Nephron progenitor cell (in vitro differentiated cells): ENCODE results near the gene ANKMY1.

Source experiments
- DNase-seq: peaks from one replicate; pipeline ENCODE4 v3.0.0; 2021
- H3K27ac Mint-ChIP-seq: 2 replicates; pipeline ENCODE4 v1.8.0; 2021; ENCODE audit warnings: mild to moderate bottlenecking, moderate library complexity, mixed read lengths
- H3K27me3 Mint-ChIP-seq: 2 replicates; pipeline ENCODE4 v1.8.0; 2021; ENCODE audit warnings: mild to moderate bottlenecking, low read depth, mixed read lengths; ENCODE audit not compliant: poor library complexity
- H3K36me3 Mint-ChIP-seq: 2 replicates; pipeline ENCODE4 v1.8.0; 2021; ENCODE audit warnings: low read depth, mixed read lengths
- H3K4me1 Mint-ChIP-seq: 2 replicates; pipeline ENCODE4 v1.8.0; 2021; ENCODE audit warnings: mixed read lengths
- H3K4me3 Mint-ChIP-seq: 2 replicates; pipeline ENCODE4 v1.8.0; 2021; ENCODE audit warnings: mild to moderate bottlenecking, moderate library complexity, mixed read lengths
- H3K9me3 Mint-ChIP-seq: 2 replicates; pipeline ENCODE4 v1.8.0; 2021; ENCODE audit warnings: mild to moderate bottlenecking, moderate library complexity, mixed read lengths
- TF ChIP-seq, protein P1 (sequence below): fragments of 200-600 bp; sonication (generic); IDR thresholded peaks from 2 replicates; pipeline ENCODE4 v1.5.0; 2021; ENCODE audit warnings: antibody characterized with exemption

Gene ANKMY1

DNA sequence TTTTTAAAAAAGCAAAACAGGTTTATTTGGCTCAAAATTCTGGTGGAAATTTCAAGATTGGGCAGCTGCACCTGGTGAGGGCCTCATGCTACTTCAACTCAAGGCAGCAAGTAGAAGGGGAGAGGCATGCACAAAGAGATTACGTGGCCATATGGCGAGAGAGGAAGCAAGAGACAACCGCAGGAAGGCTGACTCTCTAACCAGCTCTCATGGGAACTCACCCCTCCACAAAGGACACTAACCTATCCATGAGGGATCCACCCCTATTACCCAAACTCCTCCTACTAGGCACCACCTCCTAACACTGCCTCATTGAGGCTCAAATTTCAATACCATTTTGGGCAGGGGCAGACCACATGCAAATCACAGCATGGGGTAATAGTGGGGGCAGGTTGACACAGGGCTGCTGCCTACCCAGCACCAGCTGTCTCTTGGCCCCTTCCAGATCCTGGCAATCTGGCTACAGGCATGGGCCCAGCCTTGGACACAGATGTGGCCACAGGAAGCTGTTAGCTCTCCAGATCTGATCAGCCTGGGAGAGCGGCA is 26.8 kb upstream of the ANKMY1 start:
- Mint-ChIP-seq H3K9me3 (peaks cover 15% of the 10 kb centered on the region), H3K27ac (no peak overlapping the region), H3K4me1 (peaks cover 45% of the 10 kb centered on the region), H3K4me3 (peak overlapping the region; percentile 99), H3K36me3 (peaks cover 39% of the 10 kb centered on the region), H3K27me3 (peaks cover 3% of the 10 kb centered on the region)
- DNase-seq: no peak
- TF ChIP-seq, protein P1, sequence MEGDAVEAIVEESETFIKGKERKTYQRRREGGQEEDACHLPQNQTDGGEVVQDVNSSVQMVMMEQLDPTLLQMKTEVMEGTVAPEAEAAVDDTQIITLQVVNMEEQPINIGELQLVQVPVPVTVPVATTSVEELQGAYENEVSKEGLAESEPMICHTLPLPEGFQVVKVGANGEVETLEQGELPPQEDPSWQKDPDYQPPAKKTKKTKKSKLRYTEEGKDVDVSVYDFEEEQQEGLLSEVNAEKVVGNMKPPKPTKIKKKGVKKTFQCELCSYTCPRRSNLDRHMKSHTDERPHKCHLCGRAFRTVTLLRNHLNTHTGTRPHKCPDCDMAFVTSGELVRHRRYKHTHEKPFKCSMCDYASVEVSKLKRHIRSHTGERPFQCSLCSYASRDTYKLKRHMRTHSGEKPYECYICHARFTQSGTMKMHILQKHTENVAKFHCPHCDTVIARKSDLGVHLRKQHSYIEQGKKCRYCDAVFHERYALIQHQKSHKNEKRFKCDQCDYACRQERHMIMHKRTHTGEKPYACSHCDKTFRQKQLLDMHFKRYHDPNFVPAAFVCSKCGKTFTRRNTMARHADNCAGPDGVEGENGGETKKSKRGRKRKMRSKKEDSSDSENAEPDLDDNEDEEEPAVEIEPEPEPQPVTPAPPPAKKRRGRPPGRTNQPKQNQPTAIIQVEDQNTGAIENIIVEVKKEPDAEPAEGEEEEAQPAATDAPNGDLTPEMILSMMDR: no peak

DNA sequence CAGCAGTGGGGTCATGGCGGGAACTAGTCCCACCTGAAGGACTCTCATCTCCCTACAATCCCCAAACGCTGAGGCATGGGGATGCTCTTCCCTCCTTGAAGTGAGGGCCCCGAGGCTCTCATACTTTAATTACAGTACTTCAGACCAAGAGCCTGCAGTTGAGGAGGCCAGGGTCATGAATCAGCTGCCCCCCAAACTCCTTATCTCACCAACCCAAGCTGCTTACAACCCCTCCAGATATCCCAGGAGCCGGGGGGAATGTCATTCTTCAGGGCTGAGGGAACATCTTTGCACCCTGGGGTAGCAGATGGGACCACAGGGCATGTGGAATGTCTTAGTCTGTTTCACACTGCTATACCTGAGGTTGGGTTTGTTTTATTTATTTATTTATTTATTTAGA is 26.0 kb upstream of the ANKMY1 start:
- TF ChIP-seq, protein P1: no peak
- peaks cover 15% of the 10 kb centered on the region for H3K9me3 Mint-ChIP-seq
- DNase-seq: no peak
- peaks cover 3% of the 10 kb centered on the region for H3K27me3 Mint-ChIP-seq
- peaks cover 35% of the 10 kb centered on the region for H3K36me3 Mint-ChIP-seq
- H3K4me3 Mint-ChIP-seq: no peak overlapping the region
- H3K27ac Mint-ChIP-seq: peak overlapping the region; percentile 74
- peaks cover 42% of the 10 kb centered on the region for H3K4me1 Mint-ChIP-seq

DNA sequence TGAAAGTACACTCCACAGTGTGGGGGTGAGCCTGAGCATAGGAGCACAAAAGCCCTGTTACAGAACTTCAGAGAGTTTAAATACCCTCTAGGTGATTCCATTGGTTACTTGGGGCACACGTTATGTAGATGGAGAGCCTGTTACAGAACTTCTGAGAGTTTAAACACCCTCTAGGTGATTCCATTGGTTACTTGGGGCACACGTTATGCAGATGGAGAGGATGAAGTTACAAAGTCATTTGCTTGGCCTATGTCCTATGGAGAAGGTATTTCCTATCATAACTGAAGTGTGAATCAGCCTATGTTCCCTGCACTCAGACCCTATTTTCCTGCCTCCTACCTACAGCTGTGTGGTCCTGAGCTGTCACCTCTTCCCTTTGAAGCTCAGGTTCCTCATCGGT is 25.0 kb upstream of the ANKMY1 start:
- Mint-ChIP-seq H3K27me3 (peaks cover 3% of the 10 kb centered on the region), H3K4me3 (no peak overlapping the region), H3K9me3 (peaks cover 15% of the 10 kb centered on the region), H3K27ac (no peak overlapping the region), H3K36me3 (peaks cover 35% of the 10 kb centered on the region), H3K4me1 (peaks cover 32% of the 10 kb centered on the region)
- no peak for DNase-seq
- TF ChIP-seq, protein P1: no peak

DNA sequence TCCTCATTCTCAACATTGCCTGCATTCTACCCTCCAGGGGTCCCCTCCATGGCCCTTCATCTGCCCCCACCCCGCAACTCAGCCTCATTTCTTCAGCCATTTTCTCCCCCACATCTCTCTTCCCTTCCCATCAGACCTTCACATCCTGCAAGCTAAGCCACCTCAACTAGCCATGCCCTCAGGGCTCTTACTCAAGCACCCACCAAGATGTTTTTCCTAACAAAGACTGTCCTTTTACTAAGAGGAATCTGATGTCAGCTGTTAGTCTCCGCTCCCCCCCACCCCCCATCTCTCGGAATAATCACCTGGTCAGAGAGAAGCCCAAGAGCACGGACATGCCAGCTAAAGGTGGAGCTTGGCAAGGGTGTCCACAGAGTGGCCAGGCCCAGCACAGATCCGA is 24.0 kb upstream of the ANKMY1 start:
- H3K9me3 Mint-ChIP-seq: peaks cover 15% of the 10 kb centered on the region
- no peaks in the 10 kb centered on the region for H3K27me3 Mint-ChIP-seq

DNA sequence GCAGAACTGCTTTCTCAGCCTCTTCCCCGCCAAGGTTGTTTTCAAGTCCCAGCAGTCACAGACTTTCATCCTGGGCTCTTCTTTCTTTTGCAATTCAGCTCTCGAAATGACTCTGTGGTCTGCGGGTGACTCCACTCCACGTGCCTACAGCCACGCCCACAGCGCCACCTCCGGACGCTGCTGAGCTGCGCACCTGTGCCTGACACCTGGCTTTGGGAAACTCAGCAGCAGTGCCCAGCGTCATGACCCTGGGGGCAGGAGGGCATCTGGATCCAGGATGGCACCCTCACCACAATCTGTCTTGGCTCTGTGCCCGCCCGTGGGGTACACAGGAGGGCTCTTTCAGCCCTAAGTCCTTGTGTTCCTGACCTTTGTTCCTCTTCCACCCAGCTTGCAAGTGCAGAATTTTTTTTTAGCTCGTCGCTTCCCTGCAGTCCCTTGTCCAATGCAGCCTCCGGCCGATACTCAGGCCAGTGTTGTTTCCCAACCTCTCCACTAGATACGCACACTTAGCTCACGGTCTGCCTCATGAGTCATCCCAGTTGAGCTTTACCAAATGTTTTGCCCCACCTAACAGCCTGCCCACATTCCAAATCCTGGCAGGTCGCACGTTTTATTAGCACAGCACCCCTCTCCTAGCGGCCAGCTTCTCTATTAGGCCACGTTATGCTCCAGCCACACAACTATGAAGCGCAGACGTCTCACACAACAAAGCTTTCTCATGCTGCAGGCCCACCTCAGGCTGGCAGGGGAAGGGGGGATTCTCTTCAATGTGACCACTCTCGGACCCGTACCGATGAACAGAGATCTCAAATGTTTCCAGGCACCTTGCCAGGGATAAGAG is 22.2 kb upstream of the ANKMY1 start:
- peak overlapping the region; percentile 84 for H3K27ac Mint-ChIP-seq
- H3K4me3 Mint-ChIP-seq: no peak overlapping the region
- DNase-seq: no peak
- H3K27me3 Mint-ChIP-seq: no peaks in the 10 kb centered on the region
- peaks cover 16% of the 10 kb centered on the region for H3K4me1 Mint-ChIP-seq
- peaks cover 35% of the 10 kb centered on the region for H3K36me3 Mint-ChIP-seq
- peaks cover 15% of the 10 kb centered on the region for H3K9me3 Mint-ChIP-seq
- TF ChIP-seq, protein P1: no peak

More for the DNA sequence above, 24.0 kb upstream of the ANKMY1 start:
- Mint-ChIP-seq H3K4me1 (peaks cover 26% of the 10 kb centered on the region), H3K4me3 (no peak overlapping the region), H3K36me3 (peaks cover 35% of the 10 kb centered on the region), H3K27ac (peak overlapping the region; percentile 39)
- TF ChIP-seq, protein P1: no peak
- DNase-seq: no peak
